IMR-90 (cell line): ENCODE data around the gene ZNF844. TPM values are rescaled to one million over a fixed set of nuclear protein-coding genes. Genes with fewer than 3 reads are reported as not detected.

ENCODE experiments used
- ATAC-seq: fragments of 200-7000 bp; cut with Tn5 transposase; 2 replicates; pipeline ENCODE4 v1.9.1; 2020; ENCODE audit warnings: low read depth, mild to moderate bottlenecking, moderate library complexity
- BruUV-seq: library from RNA; stranded (reverse); fragments of 400-500 nt; replicated peaks from 2 replicates; lab custom pipeline; 2021; lab: Mats Ljungman, UMichigan
- CTCF ChIA-PET: fragments of 300-600 bp; formaldehyde crosslinking; extraction: SDS; loops from one replicate; lab custom pipeline; 2021; ENCODE audit warnings: antibody characterized with exemption; lab: Yijun Ruan, JAX
- POLR2A ChIA-PET: fragments of 300-600 bp; sonication (Branson Sonifier 250); formaldehyde crosslinking; loops from one replicate; lab custom pipeline; 2022; ENCODE audit warnings: antibody characterized with exemption; ENCODE audit not compliant: unreplicated experiment; lab: Charles Lee
- DNase-seq: peaks from one replicate; pipeline ENCODE4 v3.0.0; 2013
- H2AFZ ChIP-seq: replicated peaks from 2 replicates; pipeline ENCODE3; 2013; ENCODE audit warnings: low read length, mild to moderate bottlenecking; ENCODE audit not compliant: poor library complexity
- H2AK5ac ChIP-seq: 2 replicates; pipeline ENCODE4 v1.6.1; 2013; ENCODE audit warnings: low read depth, low read length, inconsistent platforms
- H2AK9ac ChIP-seq: replicated peaks from 2 replicates; pipeline ENCODE3; 2013; ENCODE audit warnings: mild to moderate bottlenecking, low read depth, low read length, moderate library complexity; ENCODE audit not compliant: poor library complexity
- H2BK120ac ChIP-seq: 2 replicates; pipeline ENCODE4 v1.6.1; 2013; ENCODE audit warnings: low read depth, low read length, inconsistent platforms
- H2BK15ac ChIP-seq: 3 replicates; pipeline ENCODE4 v1.6.1; 2013; ENCODE audit warnings: low read depth, low read length, inconsistent platforms
- H2BK20ac ChIP-seq: 2 replicates; pipeline ENCODE4 v1.6.1; 2013; ENCODE audit warnings: low read depth, mild to moderate bottlenecking, inconsistent platforms, low read length, moderate library complexity
- H2BK5ac ChIP-seq: 2 replicates; pipeline ENCODE4 v1.6.1; 2013; ENCODE audit warnings: mild to moderate bottlenecking, low read depth, low read length, inconsistent platforms; ENCODE audit not compliant: poor library complexity, severe bottlenecking
- H3K14ac ChIP-seq: replicated peaks from 2 replicates; pipeline ENCODE4 v1.6.1; 2013; ENCODE audit warnings: low read depth, low read length, inconsistent platforms
- H3K18ac ChIP-seq: 2 replicates; pipeline ENCODE4 v1.6.1; 2013; ENCODE audit warnings: low read depth, low read length, control low read depth
- H3K23ac ChIP-seq: 2 replicates; pipeline ENCODE4 v1.6.1; 2013; ENCODE audit warnings: low read depth, low read length, inconsistent platforms
- H3K27ac ChIP-seq: 2 replicates; pipeline ENCODE4 v1.5.1; 2013; ENCODE audit warnings: mild to moderate bottlenecking, control low read depth, low read length; ENCODE audit not compliant: insufficient read depth
- H3K27me3 ChIP-seq: 2 replicates; pipeline ENCODE4 v1.6.1; 2013; ENCODE audit warnings: low read length; ENCODE audit not compliant: control insufficient read depth, insufficient read depth
- H3K36me3 ChIP-seq: 2 replicates; pipeline ENCODE4 v1.6.1; 2013; ENCODE audit warnings: low read length, mixed read lengths; ENCODE audit not compliant: control insufficient read depth, insufficient read depth
- H3K4ac ChIP-seq: 2 replicates; pipeline ENCODE4 v1.6.1; 2013; ENCODE audit warnings: low read depth, low read length, inconsistent platforms
- H3K4me1 ChIP-seq: 2 replicates; pipeline ENCODE4 v1.6.1; 2013; ENCODE audit warnings: low read length, mixed read lengths; ENCODE audit not compliant: control insufficient read depth, insufficient read depth
- H3K4me2 ChIP-seq: 2 replicates; pipeline ENCODE4 v1.6.1; 2013; ENCODE audit warnings: low read depth, mild to moderate bottlenecking, control low read depth, low read length, moderate library complexity
- H3K4me3 ChIP-seq: 2 replicates; pipeline ENCODE4 v1.5.1; 2013; ENCODE audit warnings: low read depth, mild to moderate bottlenecking, control low read depth, low read length, moderate library complexity; ENCODE audit not compliant: insufficient read depth
- H3K56ac ChIP-seq: 2 replicates; pipeline ENCODE4 v1.6.1; 2013; ENCODE audit warnings: low read length, inconsistent platforms; ENCODE audit not compliant: insufficient read depth; ENCODE audit errors: extremely low read depth
- H3K79me1 ChIP-seq, 2 experiments: 2 replicates each; pipeline ENCODE4 v1.6.1; 2013; ENCODE audit warnings: low read length in 2 of 2, inconsistent platforms in 1 of 2, low read depth in 1 of 2
- H3K9ac ChIP-seq: 2 replicates; pipeline ENCODE4 v1.6.1; 2013; ENCODE audit warnings: low read depth, low read length, control low read depth
- H3K9me1 ChIP-seq: 2 replicates; pipeline ENCODE4 v1.6.1; 2013; ENCODE audit warnings: low read length, inconsistent platforms; ENCODE audit not compliant: insufficient read depth
- H3K9me3 ChIP-seq: 2 replicates; pipeline ENCODE4 v1.6.1; 2013; ENCODE audit warnings: low read length; ENCODE audit not compliant: control insufficient read depth, insufficient read depth
- H4K20me1 ChIP-seq: 2 replicates; pipeline ENCODE4 v1.6.1; 2013; ENCODE audit warnings: low read length, inconsistent platforms; ENCODE audit not compliant: insufficient read depth
- H4K5ac ChIP-seq: 2 replicates; pipeline ENCODE4 v1.6.1; 2013; ENCODE audit warnings: mild to moderate bottlenecking, low read depth, low read length, control low read depth
- H4K8ac ChIP-seq, 2 experiments: 2 replicates each; pipeline ENCODE4 v1.6.1; 2013; ENCODE audit warnings: low read depth in 2 of 2, low read length in 2 of 2, control low read depth in 1 of 2, inconsistent platforms in 1 of 2
- H4K91ac ChIP-seq: 2 replicates; pipeline ENCODE4 v1.6.1; 2013; ENCODE audit warnings: low read depth, low read length, inconsistent platforms; ENCODE audit not compliant: insufficient read depth
- BHLHE40 ChIP-seq: fragments of 150-350 bp; IDR thresholded peaks from 2 replicates; pipeline ENCODE4 v1.6.1; 2016; ENCODE audit warnings: mild to moderate bottlenecking, low read depth, low read length
- CEBPB ChIP-seq: IDR thresholded peaks from 2 replicates; pipeline ENCODE4 v1.6.1; 2012; ENCODE audit warnings: low read depth, low read length, improper control_type of control experiment
- CHD1 ChIP-seq: IDR thresholded peaks from 2 replicates; pipeline ENCODE4 v1.6.1; 2012; ENCODE audit warnings: low read depth, low read length, improper control_type of control experiment
- CTCF ChIP-seq: conservative IDR thresholded peaks from 2 replicates; pipeline ENCODE4 v1.5.1; 2012; ENCODE audit warnings: mild to moderate bottlenecking, low read depth, low read length, improper control_type of control experiment
- FOS ChIP-seq: fragments of 150-350 bp; IDR thresholded peaks from 2 replicates; pipeline ENCODE4 v1.6.1; 2016; ENCODE audit warnings: low read depth, low read length
- MAFK ChIP-seq: IDR thresholded peaks from 2 replicates; pipeline ENCODE4 v1.6.1; 2012; ENCODE audit warnings: low read depth, low read length, improper control_type of control experiment
- MAZ ChIP-seq: IDR thresholded peaks from 2 replicates; pipeline ENCODE4 v1.6.1; 2012; ENCODE audit warnings: low read depth, mild to moderate bottlenecking, low read length, improper control_type of control experiment, moderate library complexity, borderline replicate concordance
- MXI1 ChIP-seq: IDR thresholded peaks from 2 replicates; pipeline ENCODE4 v1.6.1; 2012; ENCODE audit warnings: low read depth, mild to moderate bottlenecking, low read length, moderate library complexity, borderline replicate concordance
- NFE2L2 ChIP-seq: fragments of 150-350 bp; IDR thresholded peaks from 2 replicates; pipeline ENCODE4 v1.6.1; 2016; ENCODE audit warnings: low read depth, mild to moderate bottlenecking, low read length
- POLR2A ChIP-seq: IDR thresholded peaks from 2 replicates; pipeline ENCODE4 v1.6.1; 2012; ENCODE audit warnings: mild to moderate bottlenecking, low read depth, low read length
- RAD21 ChIP-seq: IDR thresholded peaks from 2 replicates; pipeline ENCODE4 v1.6.1; 2012; ENCODE audit warnings: low read length, improper control_type of control experiment
- RCOR1 ChIP-seq: IDR thresholded peaks from 2 replicates; pipeline ENCODE4 v1.6.1; 2012; ENCODE audit warnings: mild to moderate bottlenecking, low read length, improper control_type of control experiment; ENCODE audit not compliant: insufficient replicate concordance
- RFX5 ChIP-seq: IDR thresholded peaks from 2 replicates; pipeline ENCODE4 v1.8.0; 2012; ENCODE audit warnings: low read depth, mild to moderate bottlenecking, low read length, moderate library complexity
- SMC3 ChIP-seq: fragments of 150-350 bp; IDR thresholded peaks from 2 replicates; pipeline ENCODE4 v1.6.1; 2016; ENCODE audit warnings: low read depth, mild to moderate bottlenecking, antibody characterized with exemption, low read length, moderate library complexity
- USF2 ChIP-seq: fragments of 150-350 bp; IDR thresholded peaks from 2 replicates; pipeline ENCODE4 v1.6.1; 2017; ENCODE audit warnings: mild to moderate bottlenecking, antibody characterized with exemption, low read length, low read depth
- WGBS, 2 experiments: methylation state at CpG; one replicate each; pipeline versions ENCODE4 v1.1.5 to v1.1.7; 2013; ENCODE audit warnings: missing lambda C conversion rate in 2 of 2; ENCODE audit not compliant: insufficient read length in 1 of 2; ENCODE audit errors: extremely low coverage in 2 of 2; 5-methylcytosine and 5-hydroxymethylcytosine counted together
- dilution Hi-C: fragments of 300-500 bp; cut with HindIII; formaldehyde crosslinking; loops from one replicate; pipeline ENCODE4 v1.14.3; 2018; ENCODE audit warnings: low sequenced_read_pairs; ENCODE audit not compliant: unreplicated experiment
- in situ Hi-C: fragments of 300-500 bp; cut with MboI; formaldehyde crosslinking; loops from 3 replicates; pipeline ENCODE4 v1.14.3; 2019; ENCODE audit warnings: low sequenced_read_pairs, inconsistent platforms, mixed read lengths
- intact Hi-C: fragments of 100-400 bp; cut with micrococcal nuclease; formaldehyde crosslinking; loops from 2 replicates; pipeline ENCODE4 v1.10.0; 2022
- polyA plus RNA-seq, 3 experiments: library from polyadenylated mRNA; depleted of rRNA; stranded (reverse); fragments of >200 nt; gene quantifications; 2 replicates each; pipeline ENCODE4 v1.2.3, GENCODE V29; 2012; ENCODE audit warnings: low replicate concordance in 1 of 3
- total RNA-seq: library from RNA; depleted of rRNA; stranded (reverse); fragments of >200 nt; gene quantifications from 2 replicates; pipeline ENCODE4 v1.2.3, GENCODE V29; 2012
- TF ChIP-seq, protein P1 (sequence below): fragments of 150-350 bp; IDR thresholded peaks from 2 replicates; pipeline ENCODE4 v1.6.1; 2016; ENCODE audit warnings: low read depth, mild to moderate bottlenecking, low read length, moderate library complexity, borderline replicate concordance

The ZNF844 gene
- total and polyA plus RNA-seq, 2 of the 4 experiments (the other 2 are of a cell fraction) = 1.6 to 12.0 TPM

GRCh38 chr19:12113121-12113520, 48.6 kb downstream of the ZNF844 start:
- Histone ChIP-seq H3K79me1 (peaks cover 0 to 8% of the 10 kb centered on the region in 2 experiments; a peak in 1 of 4 replicates), H3K18ac (no peak overlapping the region), H3K4me1 (no peaks in the 10 kb centered on the region), H3K14ac (no peak overlapping the region), H3K27ac (no peak overlapping the region), H3K23ac (no peak overlapping the region), H3K9me1 (no peaks in the 10 kb centered on the region), H3K4me3 (no peak overlapping the region), H2BK5ac (no peak overlapping the region), H2AK9ac (no peak overlapping the region), H4K91ac (no peak overlapping the region), H2AFZ (no peak overlapping the region), H2BK15ac (no peak overlapping the region), H2BK20ac (no peak overlapping the region), H3K4me2 (no peak overlapping the region), H2BK120ac (no peak overlapping the region), H4K5ac (no peak overlapping the region), H4K20me1 (no peaks in the 10 kb centered on the region), H4K8ac (no peak overlapping the region), H3K56ac (no peak overlapping the region), H3K36me3 (peaks cover 20% of the 10 kb centered on the region), H2AK5ac (no peak overlapping the region), H3K4ac (no peak overlapping the region), H3K9ac (no peak overlapping the region), H3K9me3 (peaks cover 39% of the 10 kb centered on the region), H3K27me3 (no peaks in the 10 kb centered on the region)
- TSS peak; percentile 19 for BruUV-seq
- intact Hi-C loops = no loop called here
- POLR2A ChIA-PET = no interaction called here
- in situ Hi-C loops = no loop called here
- ATAC-seq = no peak
- no peak for TF ChIP-seq USF2
- TF ChIP-seq SMC3 = no peak
- no peak for TF ChIP-seq MXI1
- no peak for TF ChIP-seq MAZ
- no peak for TF ChIP-seq POLR2A
- no peak for TF ChIP-seq FOS
- TF ChIP-seq, protein P1, sequence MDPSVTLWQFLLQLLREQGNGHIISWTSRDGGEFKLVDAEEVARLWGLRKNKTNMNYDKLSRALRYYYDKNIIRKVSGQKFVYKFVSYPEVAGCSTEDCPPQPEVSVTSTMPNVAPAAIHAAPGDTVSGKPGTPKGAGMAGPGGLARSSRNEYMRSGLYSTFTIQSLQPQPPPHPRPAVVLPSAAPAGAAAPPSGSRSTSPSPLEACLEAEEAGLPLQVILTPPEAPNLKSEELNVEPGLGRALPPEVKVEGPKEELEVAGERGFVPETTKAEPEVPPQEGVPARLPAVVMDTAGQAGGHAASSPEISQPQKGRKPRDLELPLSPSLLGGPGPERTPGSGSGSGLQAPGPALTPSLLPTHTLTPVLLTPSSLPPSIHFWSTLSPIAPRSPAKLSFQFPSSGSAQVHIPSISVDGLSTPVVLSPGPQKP = no peak
- TF ChIP-seq NFE2L2 = no peak
- no peak for TF ChIP-seq CTCF
- TF ChIP-seq CHD1 = no peak
- TF ChIP-seq CEBPB = no peak
- TF ChIP-seq BHLHE40 = no peak
- no peak for TF ChIP-seq RAD21
- TF ChIP-seq RFX5 = no peak
- no peak for TF ChIP-seq MAFK
- no peak for TF ChIP-seq RCOR1
- dilution Hi-C loops = no loop called here
- CTCF ChIA-PET = no interaction called here
- WGBS, 2 experiments = 94% methylated on average over 3 of the region's 5 CpGs; no CpG with 5 or more reads in 1 of the 2 experiments
- DNase-seq = no peak
